HepG2 (cell line): ENCODE results near the gene SYNE3. TPM values are rescaled to one million over a fixed set of nuclear protein-coding genes. Genes with fewer than 3 reads are reported as not detected.

Experiments used
- ADNP ChIP-seq: sonication (generic); formaldehyde crosslinking; IDR thresholded peaks from 2 replicates; pipeline ENCODE4 v1.4.0; 2020; ENCODE audit warnings: missing genetic modification reagents
- GATAD1 ChIP-seq: IDR thresholded peaks from 2 replicates; pipeline ENCODE4 v1.6.1; 2016; ENCODE audit warnings: missing genetic modification reagents, missing compliant biosample characterization
- POGK ChIP-seq: sonication (generic); formaldehyde crosslinking; conservative IDR thresholded peaks from 2 replicates; pipeline ENCODE4 v1.8.0; 2022; ENCODE audit warnings: mild to moderate bottlenecking, moderate library complexity, missing genetic modification reagents
- SIN3A ChIP-seq: IDR thresholded peaks from 2 replicates; pipeline ENCODE4 v1.6.1; 2011; ENCODE audit warnings: low read depth, mild to moderate bottlenecking, control low read depth, low read length, borderline replicate concordance
- SOX5 ChIP-seq: IDR thresholded peaks from 2 replicates; pipeline ENCODE4 v1.6.1; 2016; ENCODE audit warnings: borderline replicate concordance
- THAP7 ChIP-seq: sonication (generic); formaldehyde crosslinking; IDR thresholded peaks from 2 replicates; pipeline ENCODE4 v1.8.1; 2023; ENCODE audit warnings: mild to moderate bottlenecking, missing genetic modification reagents
- ZBTB26 ChIP-seq: IDR thresholded peaks from 2 replicates; pipeline ENCODE4 v1.6.1; 2016; ENCODE audit warnings: missing compliant biosample characterization, missing genetic modification reagents, borderline replicate concordance
- ZBTB40 ChIP-seq, 2 experiments: fragments of 450-650 bp in 1 of 2; sonication (generic) in 1 of 2; formaldehyde crosslinking in 1 of 2; IDR thresholded peaks; 2 replicates each; pipeline versions ENCODE4 v1.6.1 to v1.8.0; 2016 to 2022; ENCODE audit warnings: antibody characterized with exemption in 1 of 2, mild to moderate bottlenecking in 1 of 2, missing genetic modification reagents in 1 of 2
- ZNF350 ChIP-seq: sonication (generic); formaldehyde crosslinking; IDR thresholded peaks from 2 replicates; pipeline ENCODE4 v1.4.0; 2020; ENCODE audit warnings: mild to moderate bottlenecking, low read depth, missing genetic modification reagents, borderline replicate concordance
- ZNF709 ChIP-seq: sonication (generic); formaldehyde crosslinking; IDR thresholded peaks from 2 replicates; pipeline ENCODE4 v1.5.0; 2020; ENCODE audit warnings: mild to moderate bottlenecking, missing genetic modification reagents
- ZNF770 ChIP-seq: sonication (generic); formaldehyde crosslinking; IDR thresholded peaks from 2 replicates; pipeline ENCODE4 v1.5.0; 2020; ENCODE audit warnings: mild to moderate bottlenecking, missing genetic modification reagents
- polyA plus RNA-seq, 8 experiments: library from polyadenylated mRNA; depleted of rRNA in 3 of 8; stranded (reverse) in 7 of 8; unstranded in 1 of 8; fragments of >200 nt; fragmentation: Illumina TruSeq in 4 of 8; extraction: Trizol in 4 of 8; gene quantifications; 2 replicates each; pipeline versions ENCODE4 v1.2.1 to v1.2.3, GENCODE V29; 2011 to 2016; ENCODE audit warnings: low read depth in 4 of 8, missing spikeins in 1 of 8, mixed read lengths in 1 of 8; ENCODE audit not compliant: insufficient read depth in 1 of 8
- total RNA-seq, 5 experiments: library from RNA; depleted of rRNA; stranded (reverse); fragments of >200 nt; fragmentation: Illumina TruSeq; extraction: Trizol; gene quantifications; 2 replicates each; pipeline ENCODE4 v1.2.3, GENCODE V29; 2016; ENCODE audit warnings: low read depth in 1 of 5

The SYNE3 gene
- total and polyA plus RNA-seq, 2 of the 13 experiments (the other 11 are each of a cell fraction or from before 2014, with no cell fraction given): 7.8 to 8.0 TPM

GRCh38 chr14:95533391-95533821 is 17.0 kb upstream of the SYNE3 start (continued):
- no peak for TF ChIP-seq THAP7 (CRISPR knock-in tag)
- 0 out of 2 replicates have a peak, but pooled peaks have one; percentile 11 for TF ChIP-seq ZNF709 (CRISPR knock-in tag)
- TF ChIP-seq SIN3A: no peak
- no peak for TF ChIP-seq ADNP
- no peak for TF ChIP-seq ZBTB40 (IDR thresholded peaks at IDR 0.05)
- no peak; the same call in 1 of the 2 replicates for TF ChIP-seq ZBTB40 (CRISPR knock-in tag; IDR thresholded peaks at IDR 0.05)
- TF ChIP-seq ZNF350 (CRISPR knock-in tag): 0 out of 2 replicates have a peak, but pooled peaks have one; percentile 8
- TF ChIP-seq SOX5 (CRISPR knock-in tag): 0 out of 2 replicates have a peak, but pooled peaks have one; percentile 10
- no peak for TF ChIP-seq ZBTB26 (CRISPR knock-in tag)
- TF ChIP-seq POGK: 0 out of 2 replicates have a peak, but pooled peaks have one; percentile 26
- 0 out of 2 replicates have a peak, but pooled peaks have one; percentile 20 for TF ChIP-seq GATAD1 (CRISPR knock-in tag)
- TF ChIP-seq ZNF770 (CRISPR knock-in tag): no peak
